Esophagus squamous epithelium (tissue), 5 donors: ENCODE measurements around the gene MECP2. TPM values are rescaled to one million over a fixed set of nuclear protein-coding genes. Genes with fewer than 3 reads are reported as not detected.
"Not testable (repeated sequence)": the region's sequence is repeated elsewhere in the genome, so short reads cannot be mapped to it uniquely, and the experiment has no call there.

ENCODE experiments used
- DNase-seq: peaks from one replicate; lab custom pipeline; 2025; lab: John Stamatoyannopoulos, UW
- H3K27ac ChIP-seq, 4 donors: fragments of 200-600 bp; sonication (generic); one replicate each; pipeline ENCODE4 v1.5.1; 2016 to 2019; ENCODE audit warnings: mild to moderate bottlenecking in 1 of 4
- H3K27me3 ChIP-seq, 4 donors: fragments of 200-600 bp; sonication (generic); 1 replicate in 3 of 4; 2 replicates in 1 of 4; pipeline versions ENCODE4 v1.5.1 to v1.6.0; 2017 to 2021; ENCODE audit warnings: antibody characterized with exemption in 1 of 4
- H3K36me3 ChIP-seq, 3 donors: fragments of 200-600 bp; sonication (generic); one replicate each; pipeline ENCODE4 v1.5.1; 2016 to 2019
- H3K4me1 ChIP-seq, 3 donors: fragments of 200-600 bp; sonication (generic); one replicate each; pipeline ENCODE4 v1.5.1; 2017 to 2019
- H3K4me3 ChIP-seq, 4 donors: fragments of 200-600 bp; sonication (generic); 1 replicate in 3 of 4; 2 replicates in 1 of 4; pipeline ENCODE4 v1.5.1; 2016 to 2019; ENCODE audit warnings: mild to moderate bottlenecking in 2 of 4, moderate library complexity in 1 of 4
- H3K9me3 ChIP-seq, 3 donors: fragments of 200-600 bp; sonication (generic); one replicate each; pipeline ENCODE4 v1.5.1; 2016 to 2019
- CTCF ChIP-seq, 6 experiments: fragments of 450-650 bp in 4 of 6; fragments of 200-600 bp in 2 of 6; sonication (generic) in 2 of 6; IDR thresholded peaks; one replicate each; pipeline ENCODE4 v1.5.1; 2016 to 2019; ENCODE audit warnings: antibody characterized with exemption in 6 of 6, mild to moderate bottlenecking in 4 of 6, moderate library complexity in 4 of 6
- POLR2A ChIP-seq, 4 donors: fragments of 450-650 bp; IDR thresholded peaks; one replicate each; pipeline ENCODE4 v1.6.1; 2017; ENCODE audit warnings: antibody characterized with exemption in 4 of 4, mild to moderate bottlenecking in 4 of 4, moderate library complexity in 3 of 4
- WGBS, 2 donors: methylation state at CpG; one replicate each; pipeline ENCODE4 v1.1.5; 2018; 5-methylcytosine and 5-hydroxymethylcytosine counted together
- intact Hi-C: fragments of 100-400 bp; cut with DNase I; formaldehyde crosslinking; loops from one replicate; pipeline ENCODE4 v1.15.0; 2022
- total RNA-seq, 4 donors: library from RNA; depleted of rRNA; stranded (reverse); fragments of >200 nt; gene quantifications; one replicate each; pipeline ENCODE4 v1.1.0, GENCODE V29; 2016
- donor health status: DM: yes; HTN: yes; CAD: no.

Gene MECP2
- total RNA-seq, 4 donors from 2014 or later = 17.7 to 38.7 (median 25.4) TPM

- WGBS, 2 donors = 41 to 100% methylated on average over 1 to 11 of the region's 19 CpGs
- intact Hi-C loops = no loop called here
- Histone ChIP-seq H3K9me3 (no peaks in the 10 kb centered on the region), H3K27me3 (no peaks in the 10 kb centered on the region), H3K36me3 (no peaks in the 10 kb centered on the region), H3K4me1 (peaks cover 0 to 39% (median 7%) of the 10 kb centered on the region in 3 donors), H3K4me3 (peak overlapping the region in 3 of 4 donors; percentile 3 to 32 (median 9)), H3K27ac (peak overlapping the region; percentile 67 to 84 (median 72))
- no peak for DNase-seq
- TF ChIP-seq CTCF (IDR thresholded peaks at IDR 0.05) = no peak
- TF ChIP-seq POLR2A (IDR thresholded peaks at IDR 0.05) = no peak
Measured at GRCh38 chrX:153999359-154000037, 98.0 kb downstream of the MECP2 start.

DNA sequence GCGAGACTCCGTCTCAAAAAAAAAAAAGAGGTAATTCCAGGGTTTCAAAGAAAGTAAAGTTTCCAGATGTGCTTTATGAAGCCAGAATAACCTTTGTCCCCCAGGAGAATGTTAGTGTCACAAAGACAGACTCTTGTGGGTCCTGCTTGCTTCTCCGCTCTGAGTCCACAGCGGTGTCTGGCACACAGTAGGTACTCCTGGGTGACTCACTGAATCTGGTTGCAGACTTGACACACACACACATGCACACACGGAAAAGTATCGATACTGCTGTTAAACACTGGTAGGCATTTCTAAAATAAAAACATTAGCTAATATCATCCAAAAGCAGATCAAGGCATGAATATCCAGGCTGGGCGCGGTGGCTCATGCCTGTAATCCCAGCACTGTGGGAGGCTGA is 102.0 kb downstream of the MECP2 start:
- TF ChIP-seq CTCF (IDR thresholded peaks at IDR 0.05) (no peak), POLR2A (IDR thresholded peaks at IDR 0.05) (no peak)
- intact Hi-C loops = no loop called here
- DNase-seq = no peak
- Histone ChIP-seq H3K27ac (no peak overlapping the region), H3K4me1 (peaks cover 0 to 16% (median 0%) of the 10 kb centered on the region in 3 donors), H3K36me3 (no peaks in the 10 kb centered on the region), H3K27me3 (peaks cover 0 to 3% (median 0%) of the 10 kb centered on the region in 4 donors), H3K4me3 (no peak overlapping the region), H3K9me3 (no peaks in the 10 kb centered on the region)
- 89 to 90% methylated on average over 5 to 7 of the region's 8 CpGs for WGBS, 2 donors

DNA sequence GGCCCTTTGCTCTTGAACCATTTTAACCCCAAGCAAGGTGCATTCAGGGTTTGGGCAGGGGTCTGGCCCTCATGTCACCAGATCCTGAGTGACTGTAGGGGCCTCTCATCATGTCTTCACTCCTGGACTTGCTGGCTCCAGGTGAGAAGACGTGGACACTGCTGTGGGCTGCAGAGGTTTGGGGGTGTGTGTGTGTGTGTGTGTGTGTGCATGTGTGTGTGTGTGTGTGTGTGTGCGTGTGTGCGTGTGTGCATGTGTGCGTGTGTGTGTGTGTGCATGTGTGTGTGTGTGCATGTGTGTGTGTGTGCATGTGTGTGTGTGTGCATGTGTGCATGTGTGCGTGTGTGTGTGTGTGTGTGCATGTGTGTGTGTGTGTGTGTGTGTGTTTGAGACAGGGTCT is 103.1 kb downstream of the MECP2 start:
- 100% methylated on average over 1 of the region's 5 CpGs; no CpG with 5 or more reads in 1 of the 2 donors for WGBS, 2 donors

DNA sequence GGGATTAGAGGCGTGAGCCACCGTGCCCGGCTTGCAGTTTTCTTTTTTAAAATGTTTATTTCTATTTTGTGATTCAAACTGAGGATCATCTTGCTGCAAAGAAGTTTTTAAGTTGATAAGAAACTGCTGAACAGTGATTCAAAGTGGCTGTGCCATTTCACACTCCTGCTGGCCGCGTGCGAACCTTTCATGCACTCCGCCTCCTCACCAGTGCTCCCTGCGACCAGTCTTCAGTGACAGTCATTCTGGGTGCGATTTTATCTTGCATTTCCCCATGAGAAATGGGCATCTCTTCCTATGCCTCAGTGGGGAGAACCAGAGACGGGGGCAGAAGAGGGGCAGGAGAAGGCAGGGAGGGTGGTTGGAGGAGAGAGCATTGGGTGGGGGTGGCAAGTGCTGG is 103.5 kb downstream of the MECP2 start:
- Histone ChIP-seq H3K36me3 (no peaks in the 10 kb centered on the region), H3K4me1 (peaks cover 0 to under 1% (median 0%) of the 10 kb centered on the region in 3 donors), H3K4me3 (no peak overlapping the region), H3K9me3 (no peaks in the 10 kb centered on the region), H3K27ac (no peak overlapping the region), H3K27me3 (peaks cover 0 to 3% (median 0%) of the 10 kb centered on the region in 4 donors)
- WGBS, 2 donors = 78 to 85% methylated on average over 4 to 10 of the region's 10 CpGs
- TF ChIP-seq POLR2A (IDR thresholded peaks at IDR 0.05) = no peak
- TF ChIP-seq CTCF (IDR thresholded peaks at IDR 0.05) = no peak
- intact Hi-C loops = no loop called here
- DNase-seq = no peak

More for the DNA sequence above, 103.1 kb downstream of the MECP2 start:
- H3K9me3 ChIP-seq, H3K4me3 ChIP-seq, H3K36me3 ChIP-seq, intact Hi-C loops, H3K4me1 ChIP-seq, H3K27me3 ChIP-seq, DNase-seq, H3K27ac ChIP-seq: not testable (repeated sequence)

GRCh38 chrX:153993079-153993478 is 104.4 kb downstream of the MECP2 start:
- WGBS, 2 donors = 80 to 81% methylated on average over 2 to 4 of the region's 12 CpGs

More at GRCh38 chrX:153993079-153993478, 104.4 kb downstream of the MECP2 start:
- H3K36me3 ChIP-seq = no peaks in the 10 kb centered on the region
- TF ChIP-seq CTCF (IDR thresholded peaks at IDR 0.05) (no peak), POLR2A (IDR thresholded peaks at IDR 0.05) (no peak)
- DNase-seq = no peak
- H3K27ac ChIP-seq = no peak overlapping the region
- H3K9me3 ChIP-seq = no peaks in the 10 kb centered on the region
- intact Hi-C loops = no loop called here
- peaks cover 0 to 3% (median 0%) of the 10 kb centered on the region in 4 donors for H3K27me3 ChIP-seq
- H3K4me1 ChIP-seq = no peaks in the 10 kb centered on the region
- no peak overlapping the region for H3K4me3 ChIP-seq
